H1 (cell line): Measurements from ENCODE around the gene KCNH4. TPM values are rescaled to one million over a fixed set of nuclear protein-coding genes. Genes with fewer than 3 reads are reported as not detected.

Experiments
- CTCF ChIA-PET: fragments of 300-600 bp; sonication (Branson Sonifier 250); formaldehyde crosslinking; loops from one replicate; lab custom pipeline; 2021; ENCODE audit not compliant: partially characterized antibody; lab: Charles Lee
- POLR2A ChIA-PET: fragments of 300-600 bp; sonication (Branson Sonifier 250); formaldehyde crosslinking; loops from one replicate; lab custom pipeline; 2021; ENCODE audit warnings: inconsistent platforms; ENCODE audit not compliant: partially characterized antibody; lab: Charles Lee
- DNase-seq, 2 experiments: peaks; one replicate each; pipeline versions ENCODE4 v3.0.0 to v3.0.0-alpha.2; 2010 to 2022; ENCODE audit warnings: low spot score in 2 of 2, low read depth in 1 of 2, mixed read lengths in 1 of 2
- FAIRE-seq: peaks from 2 replicates; lab custom pipeline; 2011; peaks lifted over from hg19 to GRCh38; lab: Jason Lieb, UNC
- H2AFZ ChIP-seq: 2 replicates; pipeline ENCODE4 v1.8.1; 2012; ENCODE audit warnings: low read length, inconsistent platforms
- H2AK5ac ChIP-seq: 2 replicates; pipeline ENCODE4 v1.6.1; 2013; ENCODE audit warnings: low read depth, low read length
- H2BK120ac ChIP-seq: replicated peaks from 2 replicates; pipeline ENCODE3; 2013; ENCODE audit warnings: low read depth, low read length, inconsistent platforms
- H2BK12ac ChIP-seq: 2 replicates; pipeline ENCODE4 v1.6.1; 2013; ENCODE audit warnings: low read depth, low read length
- H2BK15ac ChIP-seq: 2 replicates; pipeline ENCODE4 v1.6.1; 2013; ENCODE audit warnings: low read length
- H2BK20ac ChIP-seq: 2 replicates; pipeline ENCODE4 v1.6.1; 2013; ENCODE audit warnings: low read length
- H2BK5ac ChIP-seq: 2 replicates; pipeline ENCODE4 v1.6.1; 2013; ENCODE audit warnings: low read depth, low read length
- H3K14ac ChIP-seq: 2 replicates; pipeline ENCODE4 v1.6.1; 2013; ENCODE audit warnings: inconsistent platforms; ENCODE audit not compliant: insufficient read length
- H3K18ac ChIP-seq: 2 replicates; pipeline ENCODE4 v1.6.1; 2013; ENCODE audit warnings: low read length; ENCODE audit errors: extremely low read depth
- H3K23ac ChIP-seq: 2 replicates; pipeline ENCODE4 v1.6.1; 2013; ENCODE audit warnings: inconsistent platforms; ENCODE audit not compliant: insufficient read length
- H3K23me2 ChIP-seq: 2 replicates; pipeline ENCODE4 v1.6.1; 2013; ENCODE audit warnings: low read depth, low read length
- H3K27ac ChIP-seq: 2 replicates; pipeline ENCODE4 v1.6.1; 2011; ENCODE audit warnings: low read depth, low read length, inconsistent platforms
- H3K27me3 ChIP-seq, 4 experiments: replicated peaks in 1 of 4; 1 replicate in 1 of 4; 2 replicates in 3 of 4; pipeline versions ENCODE4 v1.6.1 to v1.8.1; 2011 to 2013; ENCODE audit warnings: low read length in 3 of 4, mild to moderate bottlenecking in 3 of 4, inconsistent platforms in 2 of 4, mixed read lengths in 2 of 4, moderate library complexity in 1 of 4; ENCODE audit not compliant: control insufficient read depth in 3 of 4, insufficient read depth in 3 of 4; ENCODE audit errors: extremely low read depth in 1 of 4
- H3K36me3 ChIP-seq, 4 experiments: 2 replicates each; pipeline versions ENCODE4 v1.6.1 to v1.8.1; 2011 to 2013; ENCODE audit warnings: mild to moderate bottlenecking in 4 of 4, low read length in 3 of 4, moderate library complexity in 2 of 4, control low read depth in 1 of 4, inconsistent platforms in 1 of 4; ENCODE audit not compliant: insufficient read depth in 4 of 4, control insufficient read depth in 2 of 4
- H3K4ac ChIP-seq: replicated peaks from 2 replicates; pipeline ENCODE3; 2013; ENCODE audit warnings: low read length, low read depth, mixed read lengths, inconsistent platforms; ENCODE audit not compliant: insufficient read length
- H3K4me1 ChIP-seq, 4 experiments: replicated peaks in 1 of 4; 1 replicate in 1 of 4; 2 replicates in 3 of 4; pipeline versions ENCODE4 v1.6.1 to v1.8.1; 2011 to 2013; ENCODE audit warnings: low read length in 3 of 4, inconsistent platforms in 2 of 4, mixed read lengths in 1 of 4; ENCODE audit not compliant: insufficient read depth in 4 of 4, control insufficient read depth in 3 of 4
- H3K4me2 ChIP-seq, 2 experiments: 2 replicates each; pipeline versions ENCODE4 v1.6.1 to v1.8.1; 2011 to 2013; ENCODE audit warnings: low read depth in 2 of 2, low read length in 2 of 2, control low read depth in 1 of 2, inconsistent platforms in 1 of 2, mild to moderate bottlenecking in 1 of 2; ENCODE audit not compliant: insufficient read depth in 1 of 2
- H3K4me3 ChIP-seq, 4 experiments: fragments of 200-600, 300-600 bp in 1 of 4; sonication (generic), shearing (Covaris generic), sonication (Bioruptor Twin) in 1 of 4; 2 replicates each; pipeline versions ENCODE4 v1.5.1 to v1.8.1; 2011 to 2016; ENCODE audit warnings: low read length in 4 of 4, low read depth in 3 of 4, control low read depth in 2 of 4, inconsistent platforms in 2 of 4, mild to moderate bottlenecking in 2 of 4, mixed read lengths in 1 of 4, moderate library complexity in 1 of 4; ENCODE audit not compliant: insufficient read depth in 2 of 4; ENCODE audit errors: extremely low read depth in 1 of 4
- H3K56ac ChIP-seq: replicated peaks from 2 replicates; pipeline ENCODE3; 2013; ENCODE audit warnings: low read depth, mild to moderate bottlenecking, mixed read lengths, low read length, inconsistent platforms; ENCODE audit not compliant: insufficient read length
- H3K79me1 ChIP-seq: 2 replicates; pipeline ENCODE4 v1.6.1; 2013; ENCODE audit warnings: low read depth, low read length, control low read depth
- H3K79me2 ChIP-seq, 2 experiments: 2 replicates each; pipeline versions ENCODE4 v1.6.1 to v1.8.1; 2012 to 2013; ENCODE audit warnings: low read length in 2 of 2, mild to moderate bottlenecking in 2 of 2, inconsistent platforms in 1 of 2; ENCODE audit not compliant: insufficient read depth in 2 of 2, control insufficient read depth in 1 of 2
- H3K9ac ChIP-seq, 4 experiments: replicated peaks in 1 of 4; 1 replicate in 1 of 4; 2 replicates in 3 of 4; pipeline versions ENCODE4 v1.6.1 to v1.8.1; 2011 to 2013; ENCODE audit warnings: low read depth in 3 of 4, low read length in 3 of 4, control low read depth in 2 of 4, mild to moderate bottlenecking in 2 of 4, moderate library complexity in 2 of 4, inconsistent platforms in 1 of 4; ENCODE audit errors: extremely low read depth in 1 of 4
- H3K9me3 ChIP-seq, 2 experiments: 2 replicates each; pipeline versions ENCODE4 v1.6.1 to v1.8.1; 2012 to 2013; ENCODE audit warnings: mild to moderate bottlenecking in 2 of 2, moderate library complexity in 2 of 2, control low read depth in 1 of 2, inconsistent platforms in 1 of 2, low read depth in 1 of 2, low read length in 1 of 2, mixed read lengths in 1 of 2; ENCODE audit not compliant: insufficient read depth in 2 of 2
- H4K20me1 ChIP-seq, 2 experiments: replicated peaks in 1 of 2; 2 replicates each; pipeline versions ENCODE3 to v1.8.1; 2011 to 2013; ENCODE audit warnings: inconsistent platforms in 2 of 2, low read length in 2 of 2, mild to moderate bottlenecking in 1 of 2; ENCODE audit not compliant: insufficient read depth in 2 of 2, control insufficient read depth in 1 of 2
- H4K5ac ChIP-seq: 2 replicates; pipeline ENCODE4 v1.6.1; 2013; ENCODE audit warnings: low read length, low read depth, mixed read lengths, inconsistent platforms; ENCODE audit not compliant: insufficient read length
- H4K8ac ChIP-seq: 2 replicates; pipeline ENCODE4 v1.8.0; 2013; ENCODE audit warnings: mild to moderate bottlenecking, moderate library complexity, low read length, inconsistent platforms; ENCODE audit not compliant: insufficient read depth; ENCODE audit errors: extremely low read depth
- H4K91ac ChIP-seq: replicated peaks from 2 replicates; pipeline ENCODE3; 2013; ENCODE audit warnings: low read length, mixed read lengths, inconsistent platforms; ENCODE audit not compliant: insufficient read length
- BRCA1 ChIP-seq: IDR thresholded peaks from 2 replicates; pipeline ENCODE4 v1.6.1; 2012; ENCODE audit warnings: low read depth, low read length, improper control_type of control experiment
- CHD1 ChIP-seq: IDR thresholded peaks from 2 replicates; pipeline ENCODE4 v1.6.1; 2012; ENCODE audit warnings: low read depth, low read length, improper control_type of control experiment
- EZH2 ChIP-seq: fragments of 200-600 bp; sonication (generic); IDR thresholded peaks from 2 replicates; pipeline ENCODE4 v1.7.1; 2012; ENCODE audit warnings: low read depth, mild to moderate bottlenecking, moderate library complexity, low read length, inconsistent platforms; ENCODE audit not compliant: severe bottlenecking
- GTF2F1 ChIP-seq: IDR thresholded peaks from 2 replicates; pipeline ENCODE4 v1.6.1; 2012; ENCODE audit warnings: low read depth, low read length, improper control_type of control experiment, borderline replicate concordance
- HDAC6 ChIP-seq: IDR thresholded peaks from one replicate; pipeline ENCODE4 v1.7.1; 2012; ENCODE audit warnings: low read depth, mild to moderate bottlenecking, inconsistent platforms, low read length, moderate library complexity
- KDM5A ChIP-seq: fragments of 200-600 bp; IDR thresholded peaks from 2 replicates; pipeline ENCODE4 v1.7.1; 2012; ENCODE audit warnings: mild to moderate bottlenecking, low read length, inconsistent platforms, mixed read lengths
- MAX ChIP-seq: IDR thresholded peaks from 2 replicates; pipeline ENCODE4 v1.6.1; 2012; ENCODE audit warnings: inconsistent platforms
- SP1 ChIP-seq: IDR thresholded peaks from 2 replicates; pipeline ENCODE4 v1.6.1; 2011; ENCODE audit warnings: low read depth, low read length
- TAF7 ChIP-seq: optimal IDR thresholded peaks from 2 replicates; pipeline ENCODE3; 2011; ENCODE audit warnings: low read depth, mild to moderate bottlenecking, inconsistent platforms, low read length, moderate library complexity, borderline replicate concordance
- WGBS, 2 experiments: shearing (Covaris generic) in 1 of 2; methylation state at CpG; one replicate each; pipeline versions ENCODE4 v1.1.6 to v1.1.7; 2013 to 2015; ENCODE audit warnings: low lambda C conversion rate in 2 of 2, mixed read lengths in 2 of 2, inconsistent platforms in 1 of 2, low coverage in 1 of 2, missing lambda C conversion rate in 1 of 2; ENCODE audit not compliant: insufficient replicate concordance in 2 of 2, insufficient coverage in 1 of 2, insufficient read length in 1 of 2; ENCODE audit errors: extremely low coverage in 1 of 2, missing lambda C conversion rate in 1 of 2; 5-methylcytosine and 5-hydroxymethylcytosine counted together
- polyA plus RNA-seq, 7 experiments: library from polyadenylated mRNA; depleted of rRNA in 3 of 7; stranded (reverse) in 5 of 7; unstranded in 2 of 7; fragments of >200 nt in 5 of 7; fragments of 200-250 nt in 2 of 7; gene quantifications; 1 replicate in 5 of 7; 2 replicates in 1 of 7; 4 replicates in 1 of 7; pipeline versions ENCODE4 v1.2.1 to v1.2.3, GENCODE V29; 2011 to 2013; ENCODE audit warnings: missing spikeins in 2 of 7, mixed read lengths in 2 of 7
- total RNA-seq: library from RNA; stranded (reverse); fragmentation: NEBNext Ultra II Directional; extraction: Animal tissue kit (Norgen Biotek cat#: 25700); gene quantifications from 2 replicates; pipeline ENCODE4 v1.2.1, GENCODE V29; 2021

KCNH4 gene
- total and polyA plus RNA-seq, 2 of the 8 experiments (the other 6 are each of a cell fraction or from before 2014, with no cell fraction given), result 0.44 to 0.47 TPM

GRCh38 chr17:42163696-42164407 lies 17.1 kb downstream of the KCNH4 start:
- Histone ChIP-seq H3K79me1 (no peaks in the 10 kb centered on the region), H3K27ac (no peak overlapping the region), H3K4me3 (no peak overlapping the region), H2AK5ac (no peak overlapping the region), H2AFZ (no peak overlapping the region), H3K4me1 (no peaks in the 10 kb centered on the region; a peak in 2 of 7 replicates), H3K79me2 (no peaks in the 10 kb centered on the region), H3K9ac (no peak overlapping the region), H3K36me3 (no peaks in the 10 kb centered on the region), H4K8ac (peak overlapping the region; percentile 74; the same call in 1 of the 2 replicates), H3K18ac (no peak overlapping the region), H4K91ac (no peak overlapping the region), H3K23ac (no peak overlapping the region), H4K20me1 (no peaks in the 10 kb centered on the region), H2BK120ac (no peak overlapping the region), H3K4me2 (no peak overlapping the region), H3K9me3 (no peaks in the 10 kb centered on the region), H3K14ac (no peak overlapping the region), H2BK20ac (no peak overlapping the region)
- POLR2A ChIA-PET, result no interaction called here
- DNase-seq, result no peak
- CTCF ChIA-PET, result interaction anchor here (1.0 to 3.9 kb wide), 23 partner anchors 8 to 146 kb away, joined by 3 to 34 read pairs (median 6); partner anchors contain the start of genes DHX58, HSPB9 and KCNH4
- WGBS, 2 experiments, result 93% methylated on average over 20 of the region's 22 CpGs; no CpG with 5 or more reads in 1 of the 2 experiments
- TF ChIP-seq EZH2 (no peak), HDAC6 (no peak), CHD1 (no peak), TAF7 (no peak), GTF2F1 (no peak), MAX (no peak), KDM5A (no peak), SP1 (no peak), BRCA1 (no peak)
- TF ChIP-seq, all 59 proteins: peak for 0
- H3K4ac ChIP-seq, result no peak overlapping the region
- no peak overlapping the region for H4K5ac ChIP-seq
- no peak overlapping the region for H2BK5ac ChIP-seq
- H2BK12ac ChIP-seq, result no peak overlapping the region
- no peak for FAIRE-seq
- no peaks in the 10 kb centered on the region for H3K23me2 ChIP-seq
- H2BK15ac ChIP-seq, result no peak overlapping the region
- H3K27me3 ChIP-seq, result no peaks in the 10 kb centered on the region
- no peak overlapping the region for H3K56ac ChIP-seq
